SK-N-SH treated with all-trans-retinoic acid at 6 μM for 48 hours (cell line): Measurements from ENCODE around the gene ADARB2.

Source experiments
- ATAC-seq: fragments of 200-7000 bp; cut with Tn5 transposase; 3 replicates; pipeline ENCODE4 v1.9.1; 2020; ENCODE audit warnings: mild to moderate bottlenecking, moderate library complexity
- ARNTL ChIP-seq: fragments of 450-650 bp; formaldehyde crosslinking; IDR thresholded peaks from 2 replicates; pipeline ENCODE4 v1.5.0; 2020; ENCODE audit warnings: low read depth, mild to moderate bottlenecking, moderate library complexity, borderline replicate concordance
- BACH2 ChIP-seq: fragments of 250-450 bp; sonication (Bioruptor Pico); IDR thresholded peaks from 2 replicates; pipeline ENCODE4 v1.9.0; 2021; ENCODE audit warnings: mild to moderate bottlenecking, borderline replicate concordance
- CREB5 ChIP-seq: fragments of 250-450 bp; sonication (Bioruptor Pico); IDR thresholded peaks from 2 replicates; pipeline ENCODE4 v1.5.1; 2020; ENCODE audit warnings: low read depth, mild to moderate bottlenecking, moderate library complexity
- CSDC2 ChIP-seq: fragments of 250-450 bp; sonication (Bioruptor Pico); IDR thresholded peaks from 2 replicates; pipeline ENCODE4 v1.5.0; 2020; ENCODE audit warnings: mild to moderate bottlenecking, moderate library complexity
- ESRRG ChIP-seq: fragments of 250-450 bp; sonication (Bioruptor Pico); IDR thresholded peaks from 2 replicates; pipeline ENCODE4 v1.6.1; 2021; ENCODE audit warnings: mild to moderate bottlenecking
- GLIS3 ChIP-seq: fragments of 250-450 bp; sonication (Bioruptor Pico); IDR thresholded peaks from 2 replicates; pipeline ENCODE4 v1.5.0; 2020; ENCODE audit warnings: mild to moderate bottlenecking, moderate library complexity
- ISL1 ChIP-seq: fragments of 250-450 bp; sonication (Bioruptor Pico); IDR thresholded peaks from 2 replicates; pipeline ENCODE4 v2.1.2; 2022; ENCODE audit warnings: mild to moderate bottlenecking, moderate library complexity
- PATZ1 ChIP-seq: fragments of 250-450 bp; sonication (Bioruptor Pico); IDR thresholded peaks from 2 replicates; pipeline ENCODE4 v1.8.0; 2020; ENCODE audit warnings: mild to moderate bottlenecking, moderate library complexity, borderline replicate concordance
- POU6F1 ChIP-seq: fragments of 250-450 bp; sonication (Bioruptor Pico); IDR thresholded peaks from 2 replicates; pipeline ENCODE4 v1.8.0; 2021; ENCODE audit warnings: low read depth, mild to moderate bottlenecking, moderate library complexity, borderline replicate concordance
- PPARA ChIP-seq: fragments of 250-450 bp; sonication (Bioruptor Pico); IDR thresholded peaks from 2 replicates; pipeline ENCODE4 v1.5.0; 2020; ENCODE audit warnings: mild to moderate bottlenecking, borderline replicate concordance
- RARB ChIP-seq: fragments of 250-450 bp; sonication (Bioruptor Pico); IDR thresholded peaks from 2 replicates; pipeline ENCODE4 v1.8.0; 2021; ENCODE audit warnings: mild to moderate bottlenecking, moderate library complexity
- SNAI2 ChIP-seq: fragments of 250-450 bp; sonication (Bioruptor Pico); IDR thresholded peaks from 2 replicates; pipeline ENCODE4 v1.5.0; 2020; ENCODE audit warnings: mild to moderate bottlenecking, moderate library complexity
- TCF4 ChIP-seq: fragments of 250-450 bp; sonication (Bioruptor Pico); IDR thresholded peaks from 2 replicates; pipeline ENCODE4 v1.8.0; 2021; ENCODE audit warnings: mild to moderate bottlenecking, moderate library complexity, borderline replicate concordance
- TOX ChIP-seq: fragments of 250-450 bp; sonication (Bioruptor Pico); IDR thresholded peaks from 2 replicates; pipeline ENCODE4 v1.8.0; 2021; ENCODE audit warnings: mild to moderate bottlenecking, moderate library complexity, borderline replicate concordance
- TSHZ2 ChIP-seq: fragments of 250-450 bp; sonication (Bioruptor Pico); IDR thresholded peaks from 2 replicates; pipeline ENCODE4 v1.5.0; 2020; ENCODE audit warnings: mild to moderate bottlenecking, moderate library complexity
- ZC3H10 ChIP-seq: fragments of 250-450 bp; sonication (Bioruptor Pico); IDR thresholded peaks from 2 replicates; pipeline ENCODE4 v1.5.1; 2021; ENCODE audit warnings: mild to moderate bottlenecking, moderate library complexity
- ZFP3 ChIP-seq: fragments of 250-450 bp; sonication (Bioruptor Pico); IDR thresholded peaks from 2 replicates; pipeline ENCODE4 v1.5.0; 2020; ENCODE audit warnings: mild to moderate bottlenecking, moderate library complexity
- ZNF565 ChIP-seq: fragments of 450-650 bp; formaldehyde crosslinking; conservative IDR thresholded peaks from 2 replicates; pipeline ENCODE4 v1.5.0; 2020; ENCODE audit warnings: low read depth, mild to moderate bottlenecking, moderate library complexity
- ZNF70 ChIP-seq: fragments of 450-650 bp; formaldehyde crosslinking; IDR thresholded peaks from 2 replicates; pipeline ENCODE4 v1.5.0; 2020; ENCODE audit warnings: mild to moderate bottlenecking, moderate library complexity
- ZNF8 ChIP-seq: fragments of 450-650 bp; formaldehyde crosslinking; IDR thresholded peaks from 2 replicates; pipeline ENCODE4 v1.5.0; 2020; ENCODE audit warnings: mild to moderate bottlenecking, moderate library complexity

Gene ADARB2

GRCh38 chr10:1273372-1274105, 463.8 kb downstream of the ADARB2 start:
- ATAC-seq = no peak
- TF ChIP-seq GLIS3 (CRISPR knock-in tag) (no peak), ZNF565 (CRISPR knock-in tag) (no peak), CSDC2 (CRISPR knock-in tag) (no peak), TOX (no peak), BACH2 (CRISPR knock-in tag) (no peak), CREB5 (CRISPR knock-in tag) (no peak), ZFP3 (CRISPR knock-in tag) (no peak), SNAI2 (CRISPR knock-in tag) (no peak), TCF4 (no peak), RARB (no peak), POU6F1 (no peak), ZNF70 (CRISPR knock-in tag) (no peak), ISL1 (CRISPR knock-in tag) (no peak), ZC3H10 (CRISPR knock-in tag) (no peak), PPARA (CRISPR knock-in tag) (no peak), ARNTL (CRISPR knock-in tag) (no peak), ESRRG (CRISPR knock-in tag) (no peak), TSHZ2 (no peak)

- TF ChIP-seq ZNF70 (CRISPR knock-in tag) = no peak
- TF ChIP-seq PATZ1 (CRISPR knock-in tag) = no peak
- no peak for TF ChIP-seq ZC3H10 (CRISPR knock-in tag)
- no peak for TF ChIP-seq CREB5 (CRISPR knock-in tag)
- TF ChIP-seq PPARA (CRISPR knock-in tag) = no peak
- no peak for TF ChIP-seq TCF4
- no peak for TF ChIP-seq CSDC2 (CRISPR knock-in tag)
- ATAC-seq = no peak; the same call in 2 of the 3 replicates
Measured at GRCh38 chr10:1272777-1273161, 464.6 kb downstream of the ADARB2 start.

GRCh38 chr10:1272079-1272776, 465.1 kb downstream of the ADARB2 start:
- TF ChIP-seq PPARA (CRISPR knock-in tag) (peak; percentile 60; the same call in 1 of the 2 replicates), TCF4 (peak; percentile 99), TSHZ2 (peak; percentile 97), ISL1 (CRISPR knock-in tag) (0 out of 2 replicates have a peak, but pooled peaks have one; percentile 17), ZNF8 (CRISPR knock-in tag) (no peak)
- TF ChIP-seq, all 23 proteins: peak for 4
- peak; percentile 34; the same call in 1 of the 3 replicates for ATAC-seq
